ENCODE data around the gene KRT13. TPM values are rescaled to one million over a fixed set of nuclear protein-coding genes. Genes with fewer than 3 reads are reported as not detected.

KRT13 gene
- total RNA-seq, 4 donors from 2014 or later, result 20.7 to 1,501 (median 80.1) TPM

DNA sequence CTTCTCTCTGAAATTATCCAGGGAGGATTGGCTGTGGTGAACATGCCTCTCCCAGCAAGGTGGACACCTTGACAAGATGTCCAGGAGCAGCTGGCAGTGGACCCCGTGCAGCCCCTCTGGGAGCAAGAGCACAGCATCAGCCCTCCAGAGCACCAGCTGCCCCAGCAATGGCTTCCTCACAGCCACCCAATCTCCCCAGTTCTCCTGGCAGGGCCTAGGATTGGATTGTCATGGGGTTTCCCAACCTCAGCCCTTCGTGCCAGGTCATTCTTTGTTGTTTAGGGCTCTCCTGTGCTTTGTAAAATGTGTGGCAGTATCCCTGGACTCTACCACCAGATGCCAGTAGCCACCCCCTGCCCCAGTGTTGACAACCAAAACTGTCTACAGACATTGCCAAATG is 13.9 kb downstream of the KRT13 start:
- no peak overlapping the region for H3K27ac ChIP-seq
- ATAC-seq, result no peak
- H3K36me3 ChIP-seq, result no peaks in the 10 kb centered on the region

DNA sequence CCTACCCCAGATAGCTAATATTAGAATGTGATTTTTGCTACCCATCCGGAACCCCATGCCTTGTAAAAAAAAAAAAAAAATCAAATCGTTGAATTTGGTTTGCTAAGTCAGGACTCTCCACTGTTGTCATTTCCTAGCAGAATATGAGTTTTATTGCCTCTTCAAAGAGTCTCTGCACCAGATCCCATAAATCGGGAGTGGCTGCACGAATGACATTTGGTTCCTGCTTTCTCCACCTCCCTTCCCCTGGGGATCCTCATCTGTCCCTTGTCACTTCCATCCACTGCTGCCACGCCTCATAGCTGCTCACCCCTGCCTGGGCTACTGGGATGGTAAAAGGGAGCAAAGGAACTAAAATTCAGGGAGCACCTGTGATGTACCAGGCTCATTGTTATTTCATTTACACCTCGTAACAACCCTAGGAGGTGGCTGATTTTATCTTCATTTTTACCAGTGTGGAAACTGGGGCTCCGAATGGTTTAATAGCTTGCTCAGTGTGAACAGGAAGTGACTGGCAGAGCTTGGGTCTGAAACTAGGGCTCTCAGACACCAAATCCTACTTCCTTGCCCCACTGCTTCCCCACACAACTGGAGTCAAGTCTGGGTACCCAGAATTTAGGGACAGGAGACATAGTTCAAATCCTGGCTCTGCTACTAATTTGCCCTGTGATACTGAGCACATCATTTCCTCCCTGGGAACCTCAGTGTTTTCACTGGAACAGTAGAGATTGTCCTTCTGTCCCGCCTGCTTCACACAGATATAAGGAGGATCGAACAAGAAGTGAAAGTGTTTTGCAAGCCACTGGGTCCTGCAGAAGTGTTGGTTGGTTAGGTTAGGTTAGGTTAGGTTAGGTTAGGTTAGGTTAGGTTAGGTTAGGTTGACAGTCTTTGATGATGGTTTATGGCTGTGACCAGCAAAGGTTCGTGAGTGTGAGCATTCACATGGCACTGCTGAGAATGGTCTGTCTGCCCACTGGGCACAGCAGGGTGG is 15.1 kb downstream of the KRT13 start:
- no peaks in the 10 kb centered on the region for H3K9me3 ChIP-seq
- WGBS, 2 donors (ENCODE audit: low coverage in 1 of 2), result 79 to 80% methylated on average over 6 to 9 of the region's 10 CpGs
- no peaks in the 10 kb centered on the region for H3K36me3 ChIP-seq
- no peak overlapping the region for H3K4me3 ChIP-seq
- H3K4me1 ChIP-seq, result peaks cover 0 to 11% (median 5%) of the 10 kb centered on the region in 3 donors
- H3K27ac ChIP-seq, result no peak overlapping the region
- TF ChIP-seq, protein P1, sequence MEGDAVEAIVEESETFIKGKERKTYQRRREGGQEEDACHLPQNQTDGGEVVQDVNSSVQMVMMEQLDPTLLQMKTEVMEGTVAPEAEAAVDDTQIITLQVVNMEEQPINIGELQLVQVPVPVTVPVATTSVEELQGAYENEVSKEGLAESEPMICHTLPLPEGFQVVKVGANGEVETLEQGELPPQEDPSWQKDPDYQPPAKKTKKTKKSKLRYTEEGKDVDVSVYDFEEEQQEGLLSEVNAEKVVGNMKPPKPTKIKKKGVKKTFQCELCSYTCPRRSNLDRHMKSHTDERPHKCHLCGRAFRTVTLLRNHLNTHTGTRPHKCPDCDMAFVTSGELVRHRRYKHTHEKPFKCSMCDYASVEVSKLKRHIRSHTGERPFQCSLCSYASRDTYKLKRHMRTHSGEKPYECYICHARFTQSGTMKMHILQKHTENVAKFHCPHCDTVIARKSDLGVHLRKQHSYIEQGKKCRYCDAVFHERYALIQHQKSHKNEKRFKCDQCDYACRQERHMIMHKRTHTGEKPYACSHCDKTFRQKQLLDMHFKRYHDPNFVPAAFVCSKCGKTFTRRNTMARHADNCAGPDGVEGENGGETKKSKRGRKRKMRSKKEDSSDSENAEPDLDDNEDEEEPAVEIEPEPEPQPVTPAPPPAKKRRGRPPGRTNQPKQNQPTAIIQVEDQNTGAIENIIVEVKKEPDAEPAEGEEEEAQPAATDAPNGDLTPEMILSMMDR (IDR thresholded peaks at IDR 0.05), result no peak
- TF ChIP-seq POLR2A (IDR thresholded peaks at IDR 0.05), result no peak
- no peak for TF ChIP-seq EP300 (IDR thresholded peaks at IDR 0.05)
- TF ChIP-seq POLR2AphosphoS5 (IDR thresholded peaks at IDR 0.05), result no peak
- H3K27me3 ChIP-seq, result no peaks in the 10 kb centered on the region
- no peak for ATAC-seq

More for the DNA sequence above, 13.9 kb downstream of the KRT13 start:
- H3K4me1 ChIP-seq, result peaks cover 0 to 11% (median 5%) of the 10 kb centered on the region in 3 donors
- H3K27me3 ChIP-seq, result no peaks in the 10 kb centered on the region
- no peak overlapping the region for H3K4me3 ChIP-seq
- no peaks in the 10 kb centered on the region for H3K9me3 ChIP-seq
- no peak for TF ChIP-seq POLR2AphosphoS5 (IDR thresholded peaks at IDR 0.05)
- no peak for TF ChIP-seq POLR2A (IDR thresholded peaks at IDR 0.05)
- TF ChIP-seq, protein P1 (IDR thresholded peaks at IDR 0.05), result no peak
- TF ChIP-seq EP300 (IDR thresholded peaks at IDR 0.05), result no peak
- WGBS, 2 donors (ENCODE audit: low coverage in 1 of 2), result no CpG with 5 or more reads among the region's 2 CpGs

DNA sequence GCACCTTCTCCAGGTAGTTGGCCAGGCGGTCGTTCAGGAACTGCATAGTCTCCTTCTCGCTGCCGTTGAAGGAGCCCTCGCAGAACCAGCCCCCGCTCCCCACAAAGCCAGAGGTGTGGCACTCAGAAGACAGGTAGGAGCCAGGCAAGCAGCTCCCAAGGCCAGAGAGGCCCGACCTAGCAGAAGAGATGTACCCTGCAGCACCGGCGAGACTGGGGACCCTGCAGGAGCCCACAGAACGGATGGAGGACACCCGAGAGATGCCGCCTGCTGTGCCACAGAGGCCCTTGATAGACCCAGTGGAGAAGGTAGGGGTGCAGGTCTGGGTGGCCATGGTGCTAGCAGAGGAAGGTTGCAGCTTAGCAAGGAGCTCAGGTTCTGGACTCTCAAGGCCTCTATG is 15.9 kb downstream of the KRT13 start, which contains the start of gene KRT36:
Gene KRT36 (minus strand): TSS at position 380 of the 400 bp plus-strand sequence. CDS start 46 bp downstream, at position 334.
- no peak for TF ChIP-seq POLR2A (IDR thresholded peaks at IDR 0.05)
- TF ChIP-seq, protein P1 (IDR thresholded peaks at IDR 0.05), result no peak
- no peak for ATAC-seq

DNA sequence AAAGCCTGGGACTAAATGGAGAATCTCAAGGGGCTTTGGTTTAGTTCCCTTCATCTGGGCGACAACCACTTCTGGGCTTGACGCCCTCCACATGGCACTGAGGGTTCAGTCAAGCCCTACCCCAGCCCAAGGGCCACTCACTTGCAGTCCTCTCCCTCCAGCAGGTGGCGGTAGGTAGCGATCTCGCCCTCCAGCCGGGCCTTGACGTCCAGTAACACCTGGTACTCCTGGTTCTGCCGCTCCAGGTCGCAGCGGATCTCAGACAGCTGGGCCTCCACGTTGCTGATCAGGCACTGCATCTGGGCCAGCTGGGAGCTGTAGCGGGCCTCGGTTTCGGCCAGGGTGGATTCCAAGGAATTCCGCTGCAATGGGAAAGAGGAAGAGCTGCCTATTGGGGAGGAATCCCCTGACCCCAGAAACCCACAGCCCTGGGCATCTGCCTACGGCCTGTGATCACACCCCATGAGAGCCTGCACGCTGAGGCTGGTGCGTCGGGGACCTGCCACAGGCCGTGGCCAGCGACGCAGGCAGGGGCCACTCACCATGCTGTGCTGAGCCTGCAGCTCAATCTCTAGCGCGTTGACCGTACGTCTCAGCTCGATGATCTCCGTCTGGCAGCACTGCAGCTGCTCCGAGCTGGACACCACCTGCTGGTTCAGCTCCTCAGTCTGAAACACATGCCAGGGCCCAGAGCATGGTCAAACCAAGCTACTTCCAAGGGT is 18.4 kb downstream of the KRT13 start:
- H3K36me3 ChIP-seq, result no peaks in the 10 kb centered on the region
- H3K9me3 ChIP-seq, result no peaks in the 10 kb centered on the region
- ATAC-seq, result no peak
- no peaks in the 10 kb centered on the region for H3K27me3 ChIP-seq
- H3K4me3 ChIP-seq, result no peak overlapping the region
- peaks cover 0 to 2% (median 0%) of the 10 kb centered on the region in 3 donors for H3K4me1 ChIP-seq
- no peak for TF ChIP-seq POLR2AphosphoS5 (IDR thresholded peaks at IDR 0.05)
- TF ChIP-seq, protein P1 (IDR thresholded peaks at IDR 0.05), result peak in 1 of 4 experiments; percentile 19
- WGBS, 2 donors (ENCODE audit: low coverage in 1 of 2), result 76 to 86% methylated on average over 10 to 14 of the region's 29 CpGs
- H3K27ac ChIP-seq, result no peak overlapping the region

More for the DNA sequence above, 15.9 kb downstream of the KRT13 start, which contains the start of gene KRT36:
- Histone ChIP-seq H3K27ac (no peak within 1 kb of the TSS), H3K9me3 (no peaks in the 10 kb centered on the region), H3K27me3 (no peaks in the 10 kb centered on the region), H3K4me1 (peaks cover 0 to 11% (median 5%) of the 10 kb centered on the region in 3 donors), H3K36me3 (no peaks in the 10 kb centered on the region), H3K4me3 (no peak within 1 kb of the TSS)
- no CpG with 5 or more reads among the region's 12 CpGs for WGBS, 2 donors (ENCODE audit: low coverage in 1 of 2)

Data from gastroesophageal sphincter (tissue), 4 donors.